Keratinocyte (primary cell): ENCODE measurements around the gene BMP7.

Source experiments
- EZH2 ChIP-seq: IDR thresholded peaks from one replicate; pipeline ENCODE4 v1.6.1; 2012; ENCODE audit warnings: inconsistent platforms, mild to moderate bottlenecking, low read length, moderate library complexity
- TF ChIP-seq, protein P1 (sequence below), 3 experiments: IDR thresholded peaks in 1 of 3; conservative IDR thresholded peaks in 1 of 3; optimal IDR thresholded peaks in 1 of 3; 2 replicates in 2 of 3; 3 replicates in 1 of 3; pipeline versions ENCODE3 to v1.5.1; 2011; ENCODE audit warnings: low read length in 3 of 3, mild to moderate bottlenecking in 3 of 3, moderate library complexity in 2 of 3, control low read depth in 1 of 3, inconsistent platforms in 1 of 3; ENCODE audit not compliant: insufficient read depth in 2 of 3; ENCODE audit errors: extremely low read depth in 1 of 3

DNA sequence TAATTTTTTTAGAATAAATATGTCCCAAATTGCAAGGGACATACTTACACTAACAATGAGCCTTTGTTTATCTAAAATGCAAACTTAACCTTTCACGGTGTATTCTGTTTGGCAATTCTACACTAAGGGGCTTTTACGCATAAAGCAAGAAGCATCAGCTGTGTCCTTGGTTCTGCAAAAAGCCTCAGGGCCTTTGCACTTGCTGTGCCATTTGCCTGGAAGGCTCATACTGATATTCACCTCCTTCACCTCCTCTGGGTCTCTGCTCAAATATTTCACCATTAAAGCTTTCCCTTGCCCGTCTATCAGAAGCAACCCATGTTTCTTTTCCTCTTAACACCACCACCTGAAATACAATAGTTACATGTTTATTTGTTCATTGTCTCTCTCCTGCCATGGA, 8.9 kb upstream of the BMP7 start:
- TF ChIP-seq, protein P1, sequence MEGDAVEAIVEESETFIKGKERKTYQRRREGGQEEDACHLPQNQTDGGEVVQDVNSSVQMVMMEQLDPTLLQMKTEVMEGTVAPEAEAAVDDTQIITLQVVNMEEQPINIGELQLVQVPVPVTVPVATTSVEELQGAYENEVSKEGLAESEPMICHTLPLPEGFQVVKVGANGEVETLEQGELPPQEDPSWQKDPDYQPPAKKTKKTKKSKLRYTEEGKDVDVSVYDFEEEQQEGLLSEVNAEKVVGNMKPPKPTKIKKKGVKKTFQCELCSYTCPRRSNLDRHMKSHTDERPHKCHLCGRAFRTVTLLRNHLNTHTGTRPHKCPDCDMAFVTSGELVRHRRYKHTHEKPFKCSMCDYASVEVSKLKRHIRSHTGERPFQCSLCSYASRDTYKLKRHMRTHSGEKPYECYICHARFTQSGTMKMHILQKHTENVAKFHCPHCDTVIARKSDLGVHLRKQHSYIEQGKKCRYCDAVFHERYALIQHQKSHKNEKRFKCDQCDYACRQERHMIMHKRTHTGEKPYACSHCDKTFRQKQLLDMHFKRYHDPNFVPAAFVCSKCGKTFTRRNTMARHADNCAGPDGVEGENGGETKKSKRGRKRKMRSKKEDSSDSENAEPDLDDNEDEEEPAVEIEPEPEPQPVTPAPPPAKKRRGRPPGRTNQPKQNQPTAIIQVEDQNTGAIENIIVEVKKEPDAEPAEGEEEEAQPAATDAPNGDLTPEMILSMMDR (optimal IDR thresholded peaks at IDR 0.05 in 1 of 3, IDR thresholded peaks at IDR 0.05 in 1 of 3, conservative IDR thresholded peaks at IDR 0.05 in 1 of 3; ENCODE audit: extremely low read depth in 1 of 3, insufficient read depth in 2 of 3, low read length in 3 of 3), result no peak
- no peak for TF ChIP-seq EZH2
